Fibroblast of the aortic adventitia (primary cell): Measurements from ENCODE around the gene S100A4. TPM values are rescaled to one million over a fixed set of nuclear protein-coding genes. Genes with fewer than 3 reads are reported as not detected.

Source experiments
- DNase-seq: peaks from one replicate; pipeline ENCODE4 v3.0.0-alpha.2; 2010; ENCODE audit warnings: low read depth
- H3K4me3 ChIP-seq: 2 replicates; pipeline ENCODE4 v1.5.1; 2011; ENCODE audit warnings: low read depth, mild to moderate bottlenecking, control low read depth, low read length, moderate library complexity
- total RNA-seq: library from RNA; depleted of rRNA; stranded (reverse); fragments of >200 nt; gene quantifications from 2 replicates; pipeline ENCODE4 v1.2.3, GENCODE V29; 2012; ENCODE audit warnings: low replicate concordance
- TF ChIP-seq, protein P1 (sequence below): IDR thresholded peaks from 2 replicates; pipeline ENCODE4 v1.5.1; 2011; ENCODE audit warnings: mild to moderate bottlenecking, low read length, control low read depth, inconsistent platforms; ENCODE audit not compliant: insufficient read depth

S100A4 gene
- total RNA-seq, 1 donor, result 585 TPM

DNA sequence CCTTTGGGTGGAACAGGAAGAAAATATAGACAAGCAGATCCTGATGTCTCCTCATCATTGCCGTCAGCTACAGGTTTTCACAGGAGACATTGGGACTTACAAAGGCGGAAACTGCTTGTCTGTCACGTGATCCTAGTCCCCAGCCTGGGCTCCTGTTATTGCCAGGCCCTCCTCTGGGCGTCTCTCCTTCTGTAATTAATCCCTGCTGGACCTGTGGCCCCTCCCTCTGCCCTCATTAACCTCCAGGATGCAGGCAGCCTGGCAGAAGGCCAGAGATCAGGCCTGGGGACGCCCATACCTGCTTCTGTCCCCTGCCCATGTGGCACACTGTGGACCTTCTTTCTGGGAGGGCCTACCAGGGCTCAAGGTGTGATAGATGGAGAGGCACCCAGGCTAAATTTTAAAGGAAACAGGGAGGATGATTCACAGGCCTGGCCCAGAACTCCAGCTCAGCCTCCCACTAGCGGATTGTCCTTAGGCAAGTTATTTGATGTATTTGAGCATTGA, 7.2 kb downstream of the S100A4 start:
- H3K4me3 ChIP-seq, result no peak overlapping the region
- no peak for DNase-seq
- TF ChIP-seq, protein P1, sequence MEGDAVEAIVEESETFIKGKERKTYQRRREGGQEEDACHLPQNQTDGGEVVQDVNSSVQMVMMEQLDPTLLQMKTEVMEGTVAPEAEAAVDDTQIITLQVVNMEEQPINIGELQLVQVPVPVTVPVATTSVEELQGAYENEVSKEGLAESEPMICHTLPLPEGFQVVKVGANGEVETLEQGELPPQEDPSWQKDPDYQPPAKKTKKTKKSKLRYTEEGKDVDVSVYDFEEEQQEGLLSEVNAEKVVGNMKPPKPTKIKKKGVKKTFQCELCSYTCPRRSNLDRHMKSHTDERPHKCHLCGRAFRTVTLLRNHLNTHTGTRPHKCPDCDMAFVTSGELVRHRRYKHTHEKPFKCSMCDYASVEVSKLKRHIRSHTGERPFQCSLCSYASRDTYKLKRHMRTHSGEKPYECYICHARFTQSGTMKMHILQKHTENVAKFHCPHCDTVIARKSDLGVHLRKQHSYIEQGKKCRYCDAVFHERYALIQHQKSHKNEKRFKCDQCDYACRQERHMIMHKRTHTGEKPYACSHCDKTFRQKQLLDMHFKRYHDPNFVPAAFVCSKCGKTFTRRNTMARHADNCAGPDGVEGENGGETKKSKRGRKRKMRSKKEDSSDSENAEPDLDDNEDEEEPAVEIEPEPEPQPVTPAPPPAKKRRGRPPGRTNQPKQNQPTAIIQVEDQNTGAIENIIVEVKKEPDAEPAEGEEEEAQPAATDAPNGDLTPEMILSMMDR, result no peak

DNA sequence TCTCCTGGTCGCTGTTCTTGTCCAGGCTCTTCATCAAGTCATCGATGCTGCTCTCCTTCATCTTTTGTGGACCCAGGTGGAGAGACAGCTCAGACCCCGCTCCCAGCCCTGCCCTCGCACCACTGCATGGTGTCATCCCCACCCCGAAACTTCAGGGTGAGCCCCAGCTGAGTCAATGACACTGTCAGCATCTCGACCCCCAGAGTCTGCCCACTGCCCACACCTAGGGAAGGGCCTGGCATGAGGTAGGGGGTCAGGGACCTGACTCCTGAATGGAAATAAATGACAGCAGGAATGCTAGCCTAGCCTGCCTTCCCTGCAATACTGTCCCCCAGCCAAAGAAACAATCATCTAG, 8.3 kb downstream of the S100A4 start:
- no peak overlapping the region for H3K4me3 ChIP-seq
- DNase-seq, result no peak
- TF ChIP-seq, protein P1, result no peak

DNA sequence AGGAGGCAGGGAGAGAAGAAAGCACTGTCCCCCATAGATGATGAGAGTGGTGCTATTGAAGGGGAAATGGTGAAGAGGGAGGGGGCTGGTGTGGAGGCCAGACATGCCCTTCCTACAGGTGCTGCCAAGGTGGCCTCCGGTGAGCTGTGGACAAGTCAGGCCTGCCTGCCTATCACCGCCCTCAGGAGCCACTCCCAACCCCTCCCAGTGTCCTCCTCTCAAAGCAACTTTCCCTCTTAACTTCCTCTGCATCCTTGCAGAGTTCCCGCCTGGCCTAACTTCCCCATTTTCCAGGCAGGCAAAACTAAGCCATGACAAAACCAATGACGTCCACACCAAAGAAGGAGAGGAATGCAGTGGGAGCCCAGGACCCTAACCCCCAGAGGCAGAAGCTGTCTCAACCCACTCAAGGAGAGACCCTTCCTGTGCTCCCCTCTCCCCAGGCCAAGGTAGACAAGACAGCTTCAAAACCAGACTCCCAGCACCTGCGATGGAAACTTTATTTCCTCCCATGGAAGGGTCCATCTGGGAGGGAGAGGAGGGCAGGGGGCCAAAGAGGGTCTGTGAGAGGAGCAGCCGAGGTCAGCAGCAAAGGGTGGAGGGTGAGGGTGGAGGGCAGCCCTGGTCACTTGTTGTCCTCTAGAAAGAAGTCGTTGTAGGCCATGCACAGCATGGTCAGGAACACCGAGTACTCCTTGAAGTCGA, 8.8 kb downstream of the S100A4 start:
- no peak for DNase-seq
- H3K4me3 ChIP-seq, result peak overlapping the region; percentile 100

DNA sequence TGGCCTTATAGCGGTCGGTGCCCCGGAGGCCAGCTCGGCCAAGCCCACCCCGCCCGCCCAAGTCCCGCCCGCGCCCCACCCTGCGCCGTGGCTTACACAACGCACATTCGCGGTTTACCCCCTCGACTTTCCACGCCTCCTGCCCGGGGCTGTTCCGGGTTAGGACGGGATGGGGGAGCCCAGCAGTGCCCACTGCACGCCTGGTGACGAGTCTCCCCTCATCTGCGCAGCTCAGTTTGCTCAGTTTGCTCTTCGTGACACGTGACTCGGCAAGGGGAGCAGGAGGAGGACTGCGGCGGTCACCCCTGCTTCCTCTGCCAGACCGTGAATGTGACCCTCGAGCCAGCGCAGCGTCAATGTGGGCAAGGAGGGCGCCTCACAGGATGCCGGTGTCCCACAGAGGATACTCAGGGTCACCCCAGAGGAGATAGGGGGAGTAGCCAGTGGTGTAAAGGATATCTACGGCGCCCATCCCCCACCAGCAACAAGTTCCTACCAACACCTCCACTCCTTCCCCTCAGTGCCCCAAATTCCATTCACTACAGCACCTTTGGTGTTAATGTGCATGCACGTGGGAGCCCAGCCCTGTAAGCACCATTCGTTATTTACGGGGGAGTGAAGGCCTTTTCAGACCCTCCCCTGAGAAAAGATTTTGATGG, 9.5 kb downstream of the S100A4 start:
- peak; percentile 90 for DNase-seq
- TF ChIP-seq, protein P1, result no peak
- peak overlapping the region; percentile 100 for H3K4me3 ChIP-seq

More for the DNA sequence above, 8.8 kb downstream of the S100A4 start:
- TF ChIP-seq, protein P1, result no peak

DNA sequence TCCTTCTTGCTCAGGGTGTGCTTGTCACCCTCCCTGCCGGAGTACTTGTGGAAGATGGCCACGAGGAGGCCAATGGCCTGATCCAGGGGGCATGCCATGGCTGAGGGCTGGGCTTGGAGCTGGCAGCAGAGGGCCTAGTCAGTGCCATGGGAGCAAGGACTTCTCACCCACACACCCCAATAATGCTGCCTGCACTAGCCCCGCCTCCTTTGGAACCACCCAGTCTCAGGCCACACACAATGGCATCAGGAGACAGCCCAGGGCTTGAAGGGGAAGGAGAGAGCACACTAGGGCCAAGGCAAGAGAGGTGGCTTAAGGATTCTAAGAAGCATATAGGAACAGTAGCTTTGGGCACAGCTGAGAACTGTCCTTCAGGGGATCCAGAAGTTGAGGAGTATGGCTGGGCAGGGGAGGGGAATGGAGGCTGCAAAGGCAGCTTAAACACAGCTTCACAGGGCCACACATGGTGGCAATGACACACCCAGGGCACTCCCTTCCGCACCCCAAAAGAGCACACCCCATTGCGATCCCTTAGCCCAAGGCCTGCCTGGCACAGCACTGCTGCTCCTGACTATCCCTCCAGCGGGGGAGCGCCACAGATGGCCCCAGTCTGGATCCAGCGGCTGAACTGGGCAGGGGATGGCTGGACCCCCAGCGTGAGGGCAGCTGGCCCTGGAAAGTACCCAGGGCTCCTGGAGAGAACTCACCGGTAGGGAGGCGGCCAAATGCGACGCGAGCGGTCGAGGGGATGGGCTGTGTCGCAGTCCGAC, 10.2 kb downstream of the S100A4 start, which contains the start of gene S100A6:
S100A6 (minus strand) TSS at position 750 of the 770 bp plus-strand sequence; CDS start at position 98, 652 bp downstream.
- peak; percentile 61 for DNase-seq
- H3K4me3 ChIP-seq, result peak within 1 kb of the TSS; percentile 100
- TF ChIP-seq, protein P1, result peak; percentile 26

DNA sequence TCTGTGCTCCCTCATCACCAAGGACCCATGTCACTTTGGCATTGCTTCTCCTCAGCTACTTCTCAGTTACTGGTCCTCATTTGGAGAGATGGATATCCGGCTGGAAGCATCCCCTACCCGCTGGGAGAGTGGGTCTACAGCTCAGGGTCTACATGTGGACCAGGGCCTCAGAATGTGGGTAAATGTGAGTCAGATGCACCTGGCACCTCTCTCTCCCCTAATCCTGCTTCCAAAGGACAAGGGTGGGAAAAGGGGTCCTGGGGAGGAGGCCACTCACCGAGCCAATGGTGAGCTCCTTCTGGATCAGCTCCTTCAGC, 10.7 kb downstream of the S100A4 start:
- TF ChIP-seq, protein P1, result no peak
- DNase-seq, result no peak
- H3K4me3 ChIP-seq, result peak overlapping the region; percentile 100
